Ascending aorta (tissue), 2 donors: ENCODE data around the gene C10orf105. TPM values are rescaled to one million over a fixed set of nuclear protein-coding genes. Genes with fewer than 3 reads are reported as not detected.
A peak's percentile ranks its signal among the peaks of the same experiment; 100 is the strongest.

ENCODE experiments used
- DNase-seq, 2 donors: peaks; one replicate each; pipeline ENCODE4 v3.0.0-alpha.2; 2019; ENCODE audit warnings: low spot score in 2 of 2
- H3K27ac ChIP-seq, 2 donors: fragments of 200-600 bp; sonication (generic); one replicate each; pipeline ENCODE4 v1.5.1; 2016 to 2017; ENCODE audit warnings: mild to moderate bottlenecking in 1 of 2
- H3K27me3 ChIP-seq: fragments of 200-600 bp; sonication (generic); one replicate; pipeline ENCODE4 v1.5.1; 2017
- H3K36me3 ChIP-seq, 2 donors: fragments of 200-600 bp; sonication (generic); one replicate each; pipeline ENCODE4 v1.5.1; 2016
- H3K4me1 ChIP-seq, 2 donors: fragments of 200-600 bp; sonication (generic); one replicate each; pipeline ENCODE4 v1.5.1; 2016 to 2017; ENCODE audit warnings: mild to moderate bottlenecking in 1 of 2
- H3K4me3 ChIP-seq, 2 donors: fragments of 200-600 bp; sonication (generic); one replicate each; pipeline ENCODE4 v1.5.1; 2016 to 2017; ENCODE audit warnings: mild to moderate bottlenecking in 1 of 2
- H3K9me3 ChIP-seq, 2 donors: fragments of 200-600 bp; sonication (generic); one replicate each; pipeline ENCODE4 v1.5.1; 2016
- CTCF ChIP-seq, 3 experiments: fragments of 200-600 bp in 2 of 3; fragments of 450-650 bp in 1 of 3; sonication (generic) in 2 of 3; IDR thresholded peaks; one replicate each; pipeline ENCODE4 v1.5.1; 2016 to 2019; ENCODE audit warnings: antibody characterized with exemption in 3 of 3, mild to moderate bottlenecking in 1 of 3, moderate library complexity in 1 of 3
- intact Hi-C: fragments of 100-400 bp; cut with DNase I; formaldehyde crosslinking; loops from one replicate; pipeline ENCODE4 v1.15.1; 2023
- total RNA-seq: library from RNA; depleted of rRNA; stranded (reverse); fragments of >200 nt; gene quantifications from one replicate; pipeline ENCODE4 v1.1.0, GENCODE V29; 2016

Gene C10orf105
- total RNA-seq, 1 donor from 2014 or later, result not detected

GRCh38 chr10:71720288-71720687 is 710 bp upstream of the C10orf105 start:
- Histone ChIP-seq H3K4me1 (peaks cover 3 to 19% of the 10 kb centered on the region in 2 donors), H3K27ac (no peak overlapping the region), H3K36me3 (no peaks in the 10 kb centered on the region), H3K27me3 (no peaks in the 10 kb centered on the region), H3K4me3 (no peak overlapping the region), H3K9me3 (no peaks in the 10 kb centered on the region)
- no peak for DNase-seq
- no peak for TF ChIP-seq CTCF (IDR thresholded peaks at IDR 0.05)
- intact Hi-C loops, result no loop called here

GRCh38 chr10:71719042-71719441 is 536 bp downstream of the C10orf105 start:
- Histone ChIP-seq H3K27me3 (no peaks in the 10 kb centered on the region), H3K9me3 (no peaks in the 10 kb centered on the region), H3K36me3 (no peaks in the 10 kb centered on the region), H3K4me3 (no peak overlapping the region), H3K27ac (peak overlapping the region in 1 of 2 donors; percentile 59), H3K4me1 (peaks cover 9 to 32% of the 10 kb centered on the region in 2 donors)
- intact Hi-C loops, result loop anchor here (10.0 kb wide), 1 partner anchor 176 kb away; no protein-coding TSS in a partner anchor
- TF ChIP-seq CTCF (IDR thresholded peaks at IDR 0.05), result no peak
- DNase-seq, result peak in 1 of 2 donors; percentile 77

DNA sequence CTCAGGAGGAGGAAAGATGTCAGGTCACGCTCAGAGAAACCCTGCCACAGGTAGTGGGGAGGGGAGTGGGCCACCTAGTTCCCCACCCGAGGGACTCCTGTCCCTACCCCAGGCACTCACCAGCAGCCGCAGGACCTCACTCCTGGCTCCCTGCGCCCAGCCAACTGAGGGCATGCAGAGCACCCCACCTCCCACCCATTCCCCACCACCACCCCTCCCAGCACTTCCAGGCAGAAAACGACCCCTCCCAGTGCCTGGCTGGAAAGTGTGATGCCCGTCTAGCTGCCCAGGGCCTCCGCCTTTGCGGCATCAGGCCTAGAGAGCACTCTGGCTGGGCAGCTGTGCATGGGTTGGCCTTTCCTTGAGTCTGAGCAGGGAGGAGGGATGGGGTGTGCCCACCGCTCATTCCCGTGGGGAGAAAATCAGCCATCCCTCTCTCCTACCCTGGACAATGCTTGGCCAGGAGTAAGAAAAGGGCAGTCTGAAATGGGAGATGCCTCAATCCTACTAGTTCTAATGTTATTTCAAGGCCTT is 1.3 kb downstream of the C10orf105 start:
- no peaks in the 10 kb centered on the region for H3K27me3 ChIP-seq
- intact Hi-C loops, result loop anchor here (10.0 kb wide), 1 partner anchor 177 kb away; no protein-coding TSS in a partner anchor
- H3K4me3 ChIP-seq, result no peak overlapping the region
- no peak for DNase-seq
- peaks cover 16 to 40% of the 10 kb centered on the region in 2 donors for H3K4me1 ChIP-seq
- peak overlapping the region in 1 of 2 donors; percentile 59 for H3K27ac ChIP-seq
- H3K9me3 ChIP-seq, result no peaks in the 10 kb centered on the region
- no peak for TF ChIP-seq CTCF (IDR thresholded peaks at IDR 0.05)
- no peaks in the 10 kb centered on the region for H3K36me3 ChIP-seq

- H3K27ac ChIP-seq, result peak overlapping the region in 1 of 2 donors; percentile 40
- no peaks in the 10 kb centered on the region for H3K9me3 ChIP-seq
- H3K27me3 ChIP-seq, result no peaks in the 10 kb centered on the region
- no peaks in the 10 kb centered on the region for H3K36me3 ChIP-seq
- intact Hi-C loops, result loop anchor here (10.0 kb wide), 1 partner anchor 177 kb away; no protein-coding TSS in a partner anchor
- no peak overlapping the region for H3K4me3 ChIP-seq
- no peak for TF ChIP-seq CTCF (IDR thresholded peaks at IDR 0.05)
- H3K4me1 ChIP-seq, result peaks cover 22 to 46% of the 10 kb centered on the region in 2 donors
- no peak for DNase-seq
Observed at GRCh38 chr10:71717551-71717951, 2.0 kb downstream of the C10orf105 start.

GRCh38 chr10:71717056-71717455 is 2.5 kb downstream of the C10orf105 start:
- H3K27ac ChIP-seq, result peak overlapping the region in 1 of 2 donors; percentile 40
- no peak for TF ChIP-seq CTCF (IDR thresholded peaks at IDR 0.05)
- intact Hi-C loops, result loop anchor here (10.0 kb wide), 1 partner anchor 178 kb away; no protein-coding TSS in a partner anchor

More at GRCh38 chr10:71717056-71717455, 2.5 kb downstream of the C10orf105 start:
- Histone ChIP-seq H3K36me3 (no peaks in the 10 kb centered on the region), H3K27me3 (no peaks in the 10 kb centered on the region), H3K4me3 (no peak overlapping the region), H3K9me3 (no peaks in the 10 kb centered on the region), H3K4me1 (peaks cover 22 to 46% of the 10 kb centered on the region in 2 donors)
- DNase-seq, result no peak
